ENCODE measurements around the gene CEP72. TPM values are rescaled to one million over a fixed set of nuclear protein-coding genes. Genes with fewer than 3 reads are reported as not detected.

Gene CEP72
- total and polyA plus RNA-seq, 10 of the 15 experiments (the other 5 are each of a cell fraction or from before 2014, with no cell fraction given): 0.35 to 13.5 (median 8.3) TPM

GRCh38 chr5:646396-647201 is 34.5 kb downstream of the CEP72 start:
- POLR2A ChIA-PET: no interaction called here
- Histone ChIP-seq H3K9ac (ENCODE audit: control insufficient read depth, insufficient read depth, low read length) (no peak overlapping the region), H3K36me3 (ENCODE audit: control insufficient read depth in 2 of 2, insufficient read depth in 2 of 2, low read length in 1 of 2) (peaks cover 0 to 19% of the 10 kb centered on the region in 2 experiments; a peak in 3 of 4 replicates), H3K4me2 (ENCODE audit: control insufficient read depth, insufficient read depth) (no peak overlapping the region), H3K27ac (ENCODE audit: control insufficient read depth, insufficient read depth) (no peak overlapping the region), H3K27me3 (replicated peaks in 1 of 2; ENCODE audit: control insufficient read depth in 2 of 2, insufficient read depth in 2 of 2, low read length in 1 of 2) (no peaks in the 10 kb centered on the region), H3K4me1 (ENCODE audit: control insufficient read depth, insufficient read depth, low read length) (peaks cover 13% of the 10 kb centered on the region), H3K9me3 (replicated peaks; ENCODE audit: control insufficient read depth, insufficient read depth, low read length) (no peaks in the 10 kb centered on the region; the same call in 2 of the 3 replicates), H3K79me2 (ENCODE audit: control insufficient read depth, insufficient read depth, low read length) (no peaks in the 10 kb centered on the region; the same call in 1 of the 2 replicates), H4K20me1 (ENCODE audit: control insufficient read depth, insufficient read depth) (no peaks in the 10 kb centered on the region), H2AFZ (ENCODE audit: control insufficient read depth, low read depth, low read length) (no peak overlapping the region), H3K4me3 (no peak overlapping the region)
- intact Hi-C loops (cut with micrococcal nuclease; ENCODE audit: unreplicated experiment) (no loop called here), in situ Hi-C loops (cut with MboI) (no loop called here)
- over 99% methylated on average over 18 of the region's 18 CpGs for WGBS (ENCODE audit: insufficient coverage, insufficient replicate concordance, low lambda C conversion rate, missing lambda C conversion rate)
- no peak for FAIRE-seq
- ATAC-seq: no peak
- no TSS peak for BruUV-seq (replicated peaks)
- SMC1A ChIA-PET (ENCODE audit: uncharacterized antibody, unreplicated experiment): no interaction called here
- CTCF ChIA-PET: interaction anchor here (0.6 kb wide), 1 partner anchor 10 kb away, joined by 4 read pairs; no protein-coding TSS in a partner anchor
- RAD21 ChIA-PET (ENCODE audit: unreplicated experiment): no interaction called here
- DNase-seq (ENCODE audit: low read depth, low spot score): no peak
- TF ChIP-seq CEBPZ (IDR thresholded peaks at IDR 0.05; ENCODE audit: low read depth, low read length) (no peak), HDGF (IDR thresholded peaks at IDR 0.05) (no peak), ATF7 (IDR thresholded peaks at IDR 0.05; ENCODE audit: low read depth) (no peak), RAD51 (IDR thresholded peaks at IDR 0.05) (no peak), ATF2 (IDR thresholded peaks at IDR 0.05; ENCODE audit: low read length) (no peak), EED (IDR thresholded peaks at IDR 0.05; ENCODE audit: low read depth) (no peak), SMAD5 (IDR thresholded peaks at IDR 0.05; ENCODE audit: low read depth) (no peak), CEBPB (IDR thresholded peaks at IDR 0.05; ENCODE audit: borderline replicate concordance in 1 of 2, low read depth in 2 of 2, low read length in 2 of 2) (no peak), IRF4 (IDR thresholded peaks at IDR 0.05; ENCODE audit: low read depth, low read length) (no peak), NKRF (conservative IDR thresholded peaks at IDR 0.05) (no peak), RB1 (IDR thresholded peaks at IDR 0.05; ENCODE audit: borderline replicate concordance) (no peak), NFYA (IDR thresholded peaks at IDR 0.05; ENCODE audit: borderline replicate concordance, low read depth, low read length) (no peak), SMC3 (IDR thresholded peaks at IDR 0.05; ENCODE audit: borderline replicate concordance, low read length) (no peak)
- TF ChIP-seq, protein P1, sequence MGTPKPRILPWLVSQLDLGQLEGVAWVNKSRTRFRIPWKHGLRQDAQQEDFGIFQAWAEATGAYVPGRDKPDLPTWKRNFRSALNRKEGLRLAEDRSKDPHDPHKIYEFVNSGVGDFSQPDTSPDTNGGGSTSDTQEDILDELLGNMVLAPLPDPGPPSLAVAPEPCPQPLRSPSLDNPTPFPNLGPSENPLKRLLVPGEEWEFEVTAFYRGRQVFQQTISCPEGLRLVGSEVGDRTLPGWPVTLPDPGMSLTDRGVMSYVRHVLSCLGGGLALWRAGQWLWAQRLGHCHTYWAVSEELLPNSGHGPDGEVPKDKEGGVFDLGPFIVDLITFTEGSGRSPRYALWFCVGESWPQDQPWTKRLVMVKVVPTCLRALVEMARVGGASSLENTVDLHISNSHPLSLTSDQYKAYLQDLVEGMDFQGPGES (IDR thresholded peaks at IDR 0.05): no peak

All from GM12878 (cell line).